GM21723 (cell line): Measurements from ENCODE around the gene SRGAP2C.
"Not testable (repeated sequence)": the region's sequence is repeated elsewhere in the genome, so short reads cannot be mapped to it uniquely, and the experiment has no call there.

Source experiments
- ATAC-seq: cut with Tn5 transposase; IDR thresholded peaks from one replicate; pipeline ENCODE4 v1.9.1; 2021; ENCODE audit warnings: mild to moderate bottlenecking, moderate library complexity; ENCODE audit not compliant: unreplicated experiment

The SRGAP2C gene

GRCh38 chr1:121184290-121185127 lies at the start of gene SRGAP2C, which contains the start of gene FAM72B:
TSS of gene SRGAP2C (plus strand) at chr1:121184975. CDS start at chr1:121187447, 2,472 bp downstream.
TSS of gene FAM72B (minus strand) at chr1:121184340. CDS start at chr1:121183489, 851 bp downstream.
- peak; percentile 89 for ATAC-seq

- not testable (repeated sequence) for ATAC-seq
Measured at GRCh38 chr1:121140393-121140792, 44.4 kb upstream of the SRGAP2C start.

GRCh38 chr1:121148489-121149190 lies 36.1 kb upstream of the SRGAP2C start:
- not testable (repeated sequence) for ATAC-seq

- ATAC-seq = not testable (repeated sequence)
Measured at GRCh38 chr1:121151294-121151693, 33.5 kb upstream of the SRGAP2C start.

GRCh38 chr1:121152788-121153187 lies 32.0 kb upstream of the SRGAP2C start:
- not testable (repeated sequence) for ATAC-seq

- ATAC-seq = not testable (repeated sequence)
Measured at GRCh38 chr1:121154811-121155210, 30.0 kb upstream of the SRGAP2C start.

- ATAC-seq = not testable (repeated sequence)
Measured at GRCh38 chr1:121155671-121156358, 29.0 kb upstream of the SRGAP2C start.

GRCh38 chr1:121156958-121157603 lies 27.7 kb upstream of the SRGAP2C start:
- ATAC-seq = not testable (repeated sequence)

- not testable (repeated sequence) for ATAC-seq
Measured at GRCh38 chr1:121157609-121158008, 27.2 kb upstream of the SRGAP2C start.

- not testable (repeated sequence) for ATAC-seq
Measured at GRCh38 chr1:121160118-121160517, 24.7 kb upstream of the SRGAP2C start.

GRCh38 chr1:121161199-121161901 lies 23.4 kb upstream of the SRGAP2C start:
- ATAC-seq = not testable (repeated sequence)

- ATAC-seq = not testable (repeated sequence)
Measured at GRCh38 chr1:121163850-121164757, 20.7 kb upstream of the SRGAP2C start.

GRCh38 chr1:121165296-121165695 lies 19.5 kb upstream of the SRGAP2C start:
- ATAC-seq = not testable (repeated sequence)

- ATAC-seq = not testable (repeated sequence)
Measured at GRCh38 chr1:121167225-121167738, 17.5 kb upstream of the SRGAP2C start.

- not testable (repeated sequence) for ATAC-seq
Measured at GRCh38 chr1:121168152-121168668, 16.6 kb upstream of the SRGAP2C start.

- ATAC-seq = not testable (repeated sequence)
Measured at GRCh38 chr1:121176649-121177048, 8.1 kb upstream of the SRGAP2C start.

- ATAC-seq = not testable (repeated sequence)
Measured at GRCh38 chr1:121178197-121178596, 6.6 kb upstream of the SRGAP2C start.

GRCh38 chr1:121183867-121184266 lies 908 bp upstream of the SRGAP2C start:
- ATAC-seq = not testable (repeated sequence)
